ENCODE measurements around the gene C1QTNF12. TPM values are rescaled to one million over a fixed set of nuclear protein-coding genes. Genes with fewer than 3 reads are reported as not detected.

The C1QTNF12 gene
- total RNA-seq, 1 experiment from 2014 or later, result 4.4 TPM

- no peak overlapping the region for H4K5ac ChIP-seq (ENCODE audit: insufficient read length, low read depth, low read length)
- Mint-ChIP-seq H3K36me3 (ENCODE audit: insufficient read depth in 1 of 3, low read depth in 3 of 3) (no peaks in the 10 kb centered on the region), H3K4me3 (no peak overlapping the region), H3K4me1 (peaks cover 0 to 9% of the 10 kb centered on the region in 2 experiments), H3K27me3 (ENCODE audit: low read depth) (peaks cover 5% of the 10 kb centered on the region), H3K9me3 (no peaks in the 10 kb centered on the region), H3K27ac (no peak overlapping the region)
- H2BK20ac ChIP-seq (ENCODE audit: low read depth, low read length, poor library complexity, severe bottlenecking), result no peak overlapping the region
- DNase-seq, result no peak
- no peak overlapping the region for H2BK120ac ChIP-seq (ENCODE audit: low read depth, low read length, poor library complexity, severe bottlenecking)
- H3K18ac ChIP-seq (ENCODE audit: insufficient read length, low read depth, low read length), result no peak overlapping the region
- no peak overlapping the region for H2BK5ac ChIP-seq (ENCODE audit: insufficient read length, low read length)
- H3K79me1 ChIP-seq (ENCODE audit: insufficient read depth, low read depth, low read length, poor library complexity, severe bottlenecking), result no peaks in the 10 kb centered on the region
- no peak overlapping the region for H3K56ac ChIP-seq (ENCODE audit: insufficient read length, low read depth, low read length)
- H3K23me2 ChIP-seq (ENCODE audit: insufficient read length, low read depth, low read length, poor library complexity, severe bottlenecking), result no peaks in the 10 kb centered on the region
- H3K79me2 ChIP-seq (ENCODE audit: insufficient read depth, low read length), result no peaks in the 10 kb centered on the region
- no peak overlapping the region for H3K14ac ChIP-seq (ENCODE audit: insufficient read depth, low read length)
- no peak overlapping the region for H2BK15ac ChIP-seq (ENCODE audit: low read depth, low read length)
- H3K9ac ChIP-seq (ENCODE audit: extremely low read depth, insufficient read length, low read length), result no peak overlapping the region
- WGBS (ENCODE audit: extremely low coverage, insufficient read length, low lambda C conversion rate), result no CpG with 5 or more reads among the region's 23 CpGs
- H3K27ac ChIP-seq (ENCODE audit: insufficient read length, low read depth, low read length), result no peak overlapping the region
- H2AFZ ChIP-seq (ENCODE audit: low read length), result no peak overlapping the region
- no peak overlapping the region for H4K91ac ChIP-seq (ENCODE audit: insufficient read length, low read depth, low read length)
- no peaks in the 10 kb centered on the region for H3K4me1 ChIP-seq (ENCODE audit: insufficient read depth, low read length)
- H3K23ac ChIP-seq (ENCODE audit: insufficient read length, low read depth, low read length), result no peak overlapping the region
- H3K9me3 ChIP-seq (ENCODE audit: control insufficient read depth, low read depth, low read length), result no peaks in the 10 kb centered on the region
- no peak overlapping the region for H2AK5ac ChIP-seq (ENCODE audit: insufficient read length, low read length)
- H3T11ph ChIP-seq (ENCODE audit: low read length), result no peak overlapping the region
- no peaks in the 10 kb centered on the region for H4K20me1 ChIP-seq (ENCODE audit: control insufficient read depth, insufficient read depth, insufficient read length)
- no peak for TF ChIP-seq CTCF (conservative IDR thresholded peaks at IDR 0.05)
- H4K8ac ChIP-seq (replicated peaks; ENCODE audit: insufficient read length, low read depth, low read length), result no peak overlapping the region
- H2BK12ac ChIP-seq (ENCODE audit: insufficient read length, low read depth, low read length), result no peak overlapping the region
- H3K27me3 ChIP-seq (ENCODE audit: insufficient read depth, low read length), result no peaks in the 10 kb centered on the region
- no peak overlapping the region for H3K4me2 ChIP-seq (ENCODE audit: insufficient read depth, insufficient read length, low read length)
- H3K4ac ChIP-seq (ENCODE audit: low read depth, low read length), result no peak overlapping the region
Observed at GRCh38 chr1:1240822-1241587, 5.5 kb downstream of the C1QTNF12 start.
